HG03378 (cell line): Measurements from ENCODE around the gene EDC3.

Experiments used
- ATAC-seq: cut with Tn5 transposase; IDR thresholded peaks from one replicate; pipeline ENCODE4 v1.9.1; 2021; ENCODE audit warnings: mild to moderate bottlenecking, moderate library complexity; ENCODE audit not compliant: unreplicated experiment

The EDC3 gene

DNA sequence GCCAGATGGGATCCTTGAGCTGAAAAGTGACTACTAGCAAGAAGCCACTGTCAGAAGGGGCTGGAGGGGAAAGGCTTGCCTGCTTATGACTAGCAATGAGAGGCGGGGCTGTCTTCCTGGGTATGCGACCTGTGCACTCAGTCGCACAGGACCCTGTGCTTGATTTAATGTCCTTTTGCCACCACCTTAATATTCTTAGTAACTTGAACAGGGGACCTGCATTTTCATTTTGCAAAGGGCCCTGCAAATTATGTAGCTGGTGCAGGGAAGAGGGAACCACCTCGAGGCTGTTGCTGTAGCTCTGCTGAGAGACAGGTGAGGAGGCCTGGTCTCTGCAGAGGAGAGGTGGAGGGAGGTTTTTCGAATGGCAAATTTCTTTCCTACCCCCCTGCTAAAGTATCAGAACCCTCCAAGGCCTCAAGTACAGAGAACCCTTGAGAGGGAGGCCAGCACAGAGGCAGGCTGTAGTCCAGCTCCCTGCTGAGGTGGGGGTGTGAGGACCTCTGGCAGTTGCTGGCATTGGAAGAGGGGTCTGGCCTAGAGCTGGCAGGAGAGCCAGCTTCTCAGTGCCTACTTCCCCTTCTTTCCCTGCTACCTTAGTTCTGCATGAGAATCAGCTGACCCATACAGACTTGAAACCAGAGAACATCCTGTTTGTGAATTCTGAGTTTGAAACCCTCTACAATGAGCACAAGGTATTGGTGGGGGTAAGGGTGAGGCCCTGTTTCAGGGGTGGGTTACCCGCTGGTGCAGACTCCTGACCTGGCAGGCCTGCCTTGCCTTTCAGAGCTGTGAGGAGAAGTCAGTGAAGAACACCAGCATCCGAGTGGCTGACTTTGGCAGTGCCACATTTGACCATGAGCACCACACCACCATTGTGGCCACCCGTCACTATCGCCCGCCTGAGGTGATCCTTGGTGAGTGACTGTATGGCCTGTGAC lies 68.8 kb downstream of the EDC3 start:
- ATAC-seq, result no peak

DNA sequence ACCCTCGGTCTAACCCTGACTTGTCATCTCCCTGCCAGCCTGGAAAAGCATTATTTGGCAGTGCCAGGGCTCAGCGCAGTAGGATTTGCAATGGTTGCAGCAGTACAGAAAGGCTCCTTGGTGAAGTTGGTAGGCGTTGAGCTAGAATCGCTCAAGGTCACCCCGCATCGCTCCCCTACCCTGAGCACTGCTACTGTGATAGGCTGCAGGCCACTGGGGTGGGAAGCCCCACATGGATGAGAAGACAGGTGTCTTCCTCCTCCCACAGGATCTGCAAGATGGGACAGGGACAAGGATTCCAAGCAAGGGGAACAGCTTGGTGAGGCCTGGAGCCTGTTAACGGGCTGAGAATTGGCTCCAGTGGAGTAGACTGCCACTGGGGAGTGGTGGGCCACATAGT lies 69.5 kb downstream of the EDC3 start:
- no peak for ATAC-seq

DNA sequence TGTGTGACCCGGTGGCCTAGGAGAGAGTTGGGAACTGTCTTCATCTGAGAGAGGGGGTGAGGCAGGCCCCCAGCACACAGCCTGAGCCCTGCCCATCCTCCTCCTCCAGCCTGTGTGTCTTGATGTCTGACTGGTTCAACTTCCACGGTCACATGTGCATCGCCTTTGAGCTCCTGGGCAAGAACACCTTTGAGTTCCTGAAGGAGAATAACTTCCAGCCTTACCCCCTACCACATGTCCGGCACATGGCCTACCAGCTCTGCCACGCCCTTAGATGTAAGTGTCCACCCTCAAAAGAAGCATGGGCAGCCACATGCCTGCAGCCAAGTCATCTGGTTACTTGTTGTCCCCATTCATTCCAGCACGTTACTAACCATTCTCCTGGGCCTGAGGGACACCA lies 70.1 kb downstream of the EDC3 start:
- ATAC-seq, result no peak

DNA sequence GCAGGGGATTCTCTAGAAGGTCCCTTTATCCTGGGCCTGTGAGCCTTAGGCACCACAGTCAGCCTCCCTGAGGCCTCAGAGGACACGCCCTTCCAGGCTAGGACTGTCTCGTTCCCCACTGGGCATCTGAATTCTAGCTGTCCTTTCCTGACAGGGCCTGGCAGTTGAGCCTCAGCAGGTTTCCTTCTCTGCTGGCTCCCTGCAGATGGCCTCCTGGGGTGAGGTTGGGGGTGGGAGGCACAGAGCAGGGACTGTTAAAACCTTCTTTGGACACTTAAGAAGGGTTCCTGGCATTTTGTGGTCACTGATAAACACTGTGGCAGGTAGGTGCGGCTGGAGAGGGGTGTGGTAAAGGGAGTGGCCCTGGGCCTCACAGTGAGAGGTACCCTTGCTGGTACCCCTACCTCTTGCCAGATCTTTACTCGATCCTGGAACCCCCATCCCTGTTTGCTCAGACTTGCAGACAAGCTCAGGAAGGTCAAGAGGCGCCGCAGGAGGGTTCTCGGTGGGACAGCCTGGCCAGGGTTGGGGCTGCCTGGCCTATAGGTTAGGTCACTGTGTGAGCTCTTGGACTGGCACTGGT lies 71.7 kb downstream of the EDC3 start:
- ATAC-seq, result no peak

DNA sequence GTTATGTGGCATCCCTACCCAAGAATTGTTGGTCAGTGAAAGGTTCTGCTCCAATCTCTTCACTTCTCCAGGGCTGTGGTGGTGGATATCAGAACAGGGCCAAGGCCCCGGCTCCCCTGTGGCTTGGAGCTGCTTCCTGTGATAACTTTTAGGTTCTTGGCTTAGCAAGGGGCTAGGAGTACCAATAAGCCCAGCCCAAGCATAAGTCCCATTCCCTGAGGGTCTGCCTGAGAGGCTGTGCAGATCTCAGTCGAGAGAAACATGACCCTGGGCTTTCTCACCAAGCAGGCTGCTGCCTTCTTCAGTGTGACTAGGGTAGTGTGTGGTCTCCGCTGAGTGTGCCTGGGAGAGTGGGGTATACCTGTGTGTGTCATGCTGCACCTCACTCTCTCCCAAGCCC lies 73.1 kb downstream of the EDC3 start:
- no peak for ATAC-seq

DNA sequence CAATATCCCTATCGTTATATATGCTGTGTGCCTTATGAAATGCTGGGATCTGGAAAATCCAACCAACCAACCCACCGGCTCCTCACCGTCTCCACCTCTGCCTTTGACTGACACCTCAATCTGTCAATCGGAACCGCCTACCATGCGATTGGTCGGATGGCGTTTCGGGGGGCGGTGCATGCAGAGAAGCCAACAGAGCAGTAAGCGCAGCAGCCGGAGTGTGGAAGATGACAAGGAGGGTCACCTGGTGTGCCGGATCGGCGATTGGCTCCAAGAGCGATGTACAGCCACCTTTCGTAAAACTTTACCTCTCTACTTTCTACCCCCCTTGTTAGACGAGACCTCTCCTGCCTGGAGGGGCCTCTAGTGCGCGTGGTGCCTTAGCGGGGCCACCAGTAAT lies 73.9 kb downstream of the EDC3 start:
- ATAC-seq, result no peak

DNA sequence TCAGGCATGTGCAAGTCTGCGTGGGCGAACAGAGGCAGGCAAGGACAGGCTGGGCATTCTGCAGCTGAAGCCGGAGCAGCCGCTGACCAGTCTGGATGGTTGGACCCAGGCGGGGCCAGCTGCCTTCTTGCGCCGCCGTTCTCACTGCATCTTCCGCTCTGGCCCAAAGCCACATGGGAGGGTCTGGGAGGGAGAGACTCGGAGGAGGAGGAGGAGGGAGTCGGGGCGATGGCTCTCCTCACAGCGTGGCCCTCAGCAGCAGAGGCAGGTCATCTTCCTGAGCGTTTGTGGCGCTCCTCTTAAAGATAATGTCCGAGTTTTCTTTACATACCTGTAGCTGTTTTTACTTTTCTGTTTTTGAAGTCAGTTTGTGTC lies 74.3 kb downstream of the EDC3 start:
- no peak for ATAC-seq

DNA sequence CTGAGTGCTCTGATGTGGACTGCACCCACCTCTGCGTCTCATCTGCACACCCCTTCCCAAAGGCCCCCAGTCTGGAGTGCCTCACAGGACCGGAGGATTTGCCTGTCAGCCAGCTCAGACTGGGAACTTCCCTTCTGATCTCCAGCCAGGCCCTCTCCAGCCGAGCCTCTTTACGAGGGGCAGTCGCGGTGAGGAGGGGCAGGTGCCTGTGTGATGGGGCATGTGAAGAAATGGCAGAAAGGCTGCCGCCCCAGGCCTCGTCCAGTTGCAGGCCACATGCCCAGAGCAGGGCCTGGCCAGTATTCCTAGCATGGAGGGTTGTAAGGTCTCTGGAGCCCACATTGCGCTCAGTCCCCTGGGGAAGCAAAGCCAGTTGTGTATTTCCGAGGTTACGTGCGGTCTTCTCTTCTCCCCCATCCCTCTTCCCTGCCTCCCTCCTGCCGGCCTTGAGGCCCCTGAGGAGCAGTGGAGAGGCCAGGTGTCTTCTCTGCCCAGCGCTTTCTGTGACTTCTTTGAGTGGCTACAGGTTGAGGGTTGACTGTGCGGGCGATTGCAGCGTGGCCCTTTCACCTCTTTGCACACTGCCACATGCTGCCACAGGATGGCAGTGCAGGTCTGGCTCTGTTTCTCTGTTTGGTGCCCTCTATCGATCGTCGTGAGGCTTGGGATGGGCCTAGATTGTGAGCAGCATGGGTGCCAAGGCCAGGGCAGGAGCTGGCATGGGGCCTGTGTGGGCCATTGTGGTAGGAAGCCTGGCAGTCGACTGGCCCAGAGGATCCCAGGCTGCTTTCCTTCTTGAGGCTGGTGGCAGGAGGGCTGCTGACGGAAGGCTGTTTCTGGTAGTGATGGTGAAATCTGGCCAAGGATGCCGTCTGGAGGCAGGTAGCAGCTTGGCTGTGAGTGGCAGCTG lies 74.9 kb downstream of the EDC3 start:
- no peak for ATAC-seq

DNA sequence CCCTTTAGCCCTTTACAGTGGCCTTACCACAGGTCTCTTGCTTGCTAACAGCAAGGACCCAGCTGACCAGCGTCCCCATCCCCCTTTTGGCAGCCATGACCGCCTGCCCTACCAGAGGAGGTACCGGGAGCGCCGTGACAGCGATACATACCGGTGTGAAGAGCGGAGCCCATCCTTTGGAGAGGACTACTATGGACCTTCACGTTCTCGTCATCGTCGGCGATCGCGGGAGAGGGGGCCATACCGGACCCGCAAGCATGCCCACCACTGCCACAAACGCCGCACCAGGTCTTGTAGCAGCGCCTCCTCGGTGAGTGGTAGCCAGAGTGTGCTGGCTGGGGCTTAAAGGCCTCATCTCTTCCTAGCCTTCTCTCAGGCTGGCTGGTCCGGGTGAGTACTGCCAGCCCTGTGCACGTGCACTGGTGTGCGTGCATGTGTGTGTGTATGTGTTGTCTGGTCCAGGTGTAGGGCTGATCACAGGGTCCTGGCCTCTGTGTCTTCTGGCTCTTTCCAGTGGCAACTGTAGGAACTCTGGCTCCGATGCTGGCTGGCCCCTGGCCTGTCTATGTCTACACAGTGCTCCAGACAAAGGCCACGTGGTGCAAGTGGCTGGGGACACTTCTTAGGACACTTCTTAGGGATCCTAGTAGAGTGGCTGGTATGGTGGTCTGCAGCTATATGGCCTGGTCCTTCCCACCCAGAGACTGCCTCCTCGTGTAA lies 75.7 kb downstream of the EDC3 start:
- no peak for ATAC-seq

DNA sequence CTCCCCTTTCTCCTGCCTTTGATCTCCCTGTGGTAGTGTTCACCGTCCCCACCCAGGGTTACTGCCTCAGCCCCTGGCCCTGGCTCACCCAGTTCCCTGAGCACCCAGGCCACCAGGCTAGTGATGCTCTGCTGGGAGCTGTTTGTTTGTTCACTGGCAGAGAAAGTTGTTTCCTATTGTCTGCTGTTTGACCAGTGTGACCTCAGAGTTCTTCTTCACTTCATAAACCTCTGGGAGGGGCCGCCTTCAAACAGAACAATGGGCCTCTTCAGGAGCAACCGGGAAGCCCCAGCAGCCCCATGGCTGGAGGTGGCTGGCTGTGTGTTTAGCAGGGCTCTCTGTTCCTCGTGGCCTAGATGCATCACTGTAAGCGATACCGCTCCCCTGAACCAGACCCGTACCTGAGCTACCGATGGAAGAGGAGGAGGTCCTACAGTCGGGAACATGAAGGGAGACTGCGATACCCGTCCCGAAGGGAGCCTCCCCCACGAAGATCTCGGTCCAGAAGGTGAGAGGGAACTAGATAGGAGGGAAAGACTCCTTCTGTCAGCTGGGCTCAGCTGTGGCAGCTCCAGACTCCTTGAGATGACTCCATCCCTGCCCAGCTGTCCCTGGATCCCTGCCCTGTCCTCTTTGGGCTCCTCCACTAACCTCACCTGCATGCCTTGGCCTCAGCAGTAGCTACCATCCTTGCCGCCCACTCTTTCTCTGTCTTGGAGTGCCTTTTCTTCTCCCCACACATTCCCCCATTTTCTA lies 76.8 kb downstream of the EDC3 start:
- ATAC-seq, result no peak

DNA sequence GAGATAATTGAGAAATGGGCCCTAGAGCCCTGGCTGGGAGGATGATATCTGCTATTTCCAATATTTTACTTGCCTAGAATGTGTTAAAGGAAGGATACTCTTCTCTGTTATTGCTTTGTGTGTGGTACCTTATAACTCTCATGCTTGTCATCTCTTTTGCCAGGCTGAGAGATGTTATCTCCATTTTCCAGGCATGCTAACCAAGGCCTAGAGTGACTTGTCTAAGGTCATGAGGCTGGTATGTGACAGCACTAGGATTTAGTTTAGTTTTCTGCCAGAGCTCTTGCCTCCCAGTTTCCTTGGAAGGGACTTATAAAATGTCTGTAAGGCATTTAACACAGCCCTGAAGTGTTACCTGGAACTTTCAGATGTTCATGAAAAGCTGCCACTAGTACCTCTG lies 78.8 kb downstream of the EDC3 start:
- no peak for ATAC-seq

DNA sequence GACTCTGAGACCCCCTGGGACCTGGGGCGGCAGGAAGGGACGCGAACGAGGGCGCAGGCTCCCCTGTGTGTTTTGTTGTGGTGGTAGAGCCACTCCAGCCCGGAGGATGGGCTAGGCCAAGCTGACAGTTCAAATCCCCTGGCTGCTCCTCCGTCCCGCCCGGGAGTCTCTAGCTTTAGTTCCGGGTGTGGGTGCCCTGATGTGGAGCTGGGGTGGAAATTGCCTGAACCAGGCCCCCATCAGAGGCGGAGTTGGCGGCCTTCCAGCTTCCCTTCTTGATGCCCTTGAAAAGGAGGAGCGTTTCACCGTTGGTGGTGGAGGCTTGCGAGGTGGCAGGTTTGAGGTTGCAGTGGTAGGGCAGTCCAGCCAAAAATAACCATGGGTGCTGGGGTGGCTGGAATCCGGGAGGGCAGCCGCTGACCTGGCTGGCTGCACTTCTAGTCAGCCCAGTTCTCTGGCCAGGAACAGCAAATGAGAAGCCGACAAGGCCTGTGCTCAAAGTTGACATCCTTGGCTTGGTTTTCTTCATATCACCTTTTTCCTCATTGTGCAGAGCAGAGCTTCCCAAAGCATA lies 79.4 kb downstream of the EDC3 start:
- ATAC-seq, result no peak

DNA sequence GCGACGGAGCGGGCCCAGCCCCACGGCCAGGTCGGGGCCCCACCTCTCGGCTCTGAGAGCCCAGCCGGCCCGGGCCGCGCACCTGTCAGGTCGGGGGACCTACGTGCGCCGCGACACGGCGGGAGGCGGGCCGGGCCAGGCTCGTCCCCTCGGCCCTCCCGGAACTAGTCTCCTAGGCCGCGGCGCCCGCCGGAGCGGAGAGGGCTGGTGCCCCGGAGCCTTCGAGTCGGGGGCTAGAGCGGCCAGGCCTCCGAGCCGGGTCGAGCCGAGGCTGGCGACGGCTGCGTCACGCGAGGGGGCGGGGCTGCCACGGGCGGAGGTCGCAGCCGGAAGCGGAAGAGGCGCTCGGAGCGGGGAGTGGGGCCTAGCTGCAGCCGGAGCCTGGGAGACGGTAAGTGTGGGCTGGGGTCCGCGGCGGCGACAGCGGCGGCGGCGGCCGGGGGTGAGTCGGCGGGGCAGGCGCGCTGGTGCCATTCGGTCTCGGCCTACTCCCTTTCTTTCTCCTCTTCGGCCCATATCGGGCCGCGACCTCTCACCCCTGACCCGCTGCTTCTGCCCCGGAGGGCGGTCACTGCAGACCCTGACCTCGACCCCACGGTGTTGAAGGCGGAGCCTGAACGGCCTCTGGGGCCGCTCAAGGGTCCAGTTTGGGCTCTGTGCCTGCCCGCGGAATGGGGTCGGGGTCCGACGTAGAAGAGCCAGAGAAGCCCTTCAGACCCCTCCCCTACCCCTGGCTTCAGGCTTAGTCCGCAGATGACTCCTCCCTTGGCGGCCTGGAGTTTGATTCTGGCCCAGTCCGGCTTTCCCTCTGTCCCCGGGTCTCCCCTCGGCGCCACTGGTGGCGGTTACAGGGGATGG lies 80.1 kb downstream of the EDC3 start, which contains the start of gene CLK3:
TSS of gene CLK3 (plus strand) at position 329 of the 858 bp plus-strand sequence. CDS start 3,361 bp downstream, outside the sequence.
- ATAC-seq, result peak; percentile 39

DNA sequence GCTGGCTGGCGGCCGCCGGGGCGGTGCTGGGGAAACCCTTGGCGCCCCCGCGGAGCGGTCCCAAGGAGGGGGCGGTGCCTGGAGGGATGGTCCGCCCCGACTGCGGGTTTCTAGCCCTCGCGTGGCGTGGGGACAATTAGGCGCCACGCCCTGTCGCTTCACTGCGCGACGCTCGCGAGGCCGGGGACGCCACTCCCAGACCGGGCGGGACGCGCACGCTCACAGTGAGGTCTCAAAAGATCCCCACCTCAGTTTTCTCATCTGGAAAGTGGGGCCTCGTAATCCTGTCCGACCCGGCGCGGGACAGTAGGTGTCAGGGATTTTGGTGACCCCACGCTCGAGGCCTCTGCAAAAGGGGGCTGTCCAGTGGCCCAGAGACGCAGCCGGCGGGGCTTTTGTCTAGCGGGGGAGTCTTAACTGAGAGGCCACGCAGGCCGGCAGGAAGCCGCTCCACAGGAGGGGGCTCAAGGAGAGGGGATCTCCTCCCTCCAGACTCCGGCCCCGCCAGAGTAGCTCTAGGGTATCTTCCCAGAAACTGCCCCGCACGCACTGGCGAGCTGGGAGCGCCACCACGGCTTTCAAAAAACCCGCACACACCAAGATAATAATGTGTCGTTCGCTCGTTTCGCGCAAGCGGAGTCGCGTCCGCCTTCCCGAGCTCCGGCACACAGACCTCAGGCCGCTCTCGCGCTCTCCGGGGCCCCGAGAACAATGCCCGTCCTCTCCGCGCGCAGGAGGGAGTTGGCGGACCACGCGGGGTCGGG lies 80.9 kb downstream of the EDC3 start:
- ATAC-seq, result peak; percentile 38

DNA sequence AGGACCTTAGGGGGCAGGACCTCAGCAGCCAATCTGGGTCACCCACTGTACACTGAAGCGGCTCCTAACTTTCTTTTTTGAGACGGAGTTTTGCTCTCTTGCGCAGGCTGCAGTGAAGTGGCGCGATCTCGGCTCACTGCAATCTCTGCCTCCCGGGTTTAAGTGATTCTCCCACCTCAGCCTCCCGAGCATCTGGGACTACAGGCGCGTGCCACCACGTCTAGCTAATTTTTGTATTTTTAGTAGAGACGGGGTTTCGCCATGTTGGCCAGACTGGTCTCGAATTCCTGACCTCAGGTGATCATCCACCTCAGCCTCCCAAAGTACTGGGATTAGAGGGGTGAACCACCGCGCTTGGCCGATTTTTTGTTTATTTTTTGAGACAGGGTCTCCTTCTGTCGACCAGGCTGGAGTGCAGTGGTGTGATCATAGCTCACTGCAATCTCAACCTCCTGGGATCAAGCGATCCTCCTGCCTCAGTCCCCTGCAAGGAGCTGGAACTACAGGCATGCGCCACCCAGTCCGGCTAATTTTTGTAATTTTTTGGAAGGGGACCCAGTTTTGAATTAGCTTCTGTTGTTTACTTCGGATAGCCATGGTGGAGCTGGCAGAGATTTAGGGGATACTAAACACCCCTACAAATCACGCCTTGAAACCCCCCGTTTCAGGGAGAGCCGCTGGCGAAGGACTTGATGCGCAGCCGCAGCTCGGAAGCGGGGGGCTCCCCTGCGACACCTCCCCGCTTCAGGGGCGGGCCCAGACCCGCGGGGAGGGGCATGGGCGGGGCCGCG lies 81.7 kb downstream of the EDC3 start:
- ATAC-seq, result no peak

DNA sequence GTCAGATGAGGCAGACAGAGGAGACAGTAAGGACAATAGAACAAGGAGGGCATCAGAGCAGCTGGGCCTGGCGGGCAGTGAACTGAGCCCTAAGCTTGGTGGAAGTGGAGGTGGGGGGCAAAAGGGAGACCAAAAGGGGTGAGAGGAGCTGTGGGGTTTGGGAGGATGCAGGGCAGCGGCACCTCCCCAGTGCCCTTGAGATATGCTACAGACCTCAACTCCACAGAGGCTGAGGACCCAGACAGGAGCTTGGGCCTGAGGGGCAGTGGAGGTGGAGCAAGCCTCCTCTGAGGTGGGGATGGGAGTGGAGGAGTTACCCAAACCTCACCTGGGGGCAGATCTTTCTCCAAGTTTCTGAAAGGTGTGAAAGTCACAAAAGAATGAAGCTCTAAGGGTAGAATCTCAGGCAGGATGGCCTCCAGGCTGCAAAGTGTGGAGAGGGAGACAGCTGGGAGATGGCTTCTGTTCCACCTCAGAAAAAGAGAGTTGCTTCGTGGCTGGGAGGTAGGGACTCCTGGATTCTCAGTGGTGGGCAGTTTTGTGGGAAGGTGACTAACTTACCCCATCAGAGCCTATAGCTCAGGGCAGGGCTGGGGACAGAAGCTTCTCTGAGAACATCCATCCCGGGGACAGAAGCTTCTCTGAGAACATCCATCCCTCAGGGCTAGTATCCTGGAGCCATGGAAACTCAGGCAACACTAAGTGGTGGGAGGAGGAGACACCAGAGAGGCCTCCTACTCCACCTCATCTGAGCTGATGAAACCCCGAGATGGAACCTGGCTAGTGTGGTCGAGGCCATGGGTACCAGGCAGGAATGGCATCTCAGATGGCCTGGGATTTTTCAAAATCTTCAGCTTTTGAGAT lies 82.5 kb downstream of the EDC3 start:
- ATAC-seq, result no peak
